Natural killer cell (primary cell): ENCODE results near the gene SNX24. TPM values are rescaled to one million over a fixed set of nuclear protein-coding genes. Genes with fewer than 3 reads are reported as not detected.

Experiments
- ATAC-seq, 3 donors: fragments of 150-1000 bp in 2 of 3; fragments of 200-7000 bp in 1 of 3; cut with Tn5 transposase; 1 replicate in 1 of 3; 2 replicates in 2 of 3; pipeline ENCODE4 v1.10.0; 2021; ENCODE audit warnings: mild to moderate bottlenecking in 2 of 3, moderate library complexity in 2 of 3
- DNase-seq, 2 donors: peaks; one replicate each; pipeline versions ENCODE4 v3.0.0 to v3.0.0-alpha.2; 2013 to 2021; ENCODE audit warnings: mixed read lengths in 1 of 2
- H3K27ac ChIP-seq: one replicate; pipeline ENCODE4 v1.5.1; 2013; ENCODE audit warnings: mild to moderate bottlenecking, low read length
- H3K27me3 ChIP-seq: one replicate; pipeline ENCODE4 v1.6.1; 2013; ENCODE audit warnings: low read length; ENCODE audit not compliant: control insufficient read depth, insufficient read depth
- H3K36me3 ChIP-seq: one replicate; pipeline ENCODE4 v1.6.1; 2013; ENCODE audit warnings: low read length; ENCODE audit not compliant: control insufficient read depth, insufficient read depth
- H3K4me1 ChIP-seq: one replicate; pipeline ENCODE4 v1.6.1; 2013; ENCODE audit warnings: low read length; ENCODE audit not compliant: control insufficient read depth, insufficient read depth
- H3K4me3 ChIP-seq: one replicate; pipeline ENCODE4 v1.5.1; 2013; ENCODE audit warnings: low read length
- H3K9me3 ChIP-seq: one replicate; pipeline ENCODE4 v1.6.1; 2013; ENCODE audit warnings: low read length; ENCODE audit not compliant: control insufficient read depth, insufficient read depth
- H3K27ac Mint-ChIP-seq, 2 donors: one replicate each; pipeline ENCODE4 v1.8.0; 2022; ENCODE audit warnings: mild to moderate bottlenecking in 2 of 2, mixed read lengths in 2 of 2, moderate library complexity in 1 of 2
- H3K27me3 Mint-ChIP-seq, 2 donors: one replicate each; pipeline ENCODE4 v1.8.0; 2022; ENCODE audit warnings: low read depth in 2 of 2, mixed read lengths in 2 of 2
- H3K36me3 Mint-ChIP-seq: one replicate; pipeline ENCODE4 v1.8.0; 2022; ENCODE audit warnings: mixed read lengths
- H3K4me1 Mint-ChIP-seq, 2 donors: one replicate each; pipeline ENCODE4 v1.8.0; 2022; ENCODE audit warnings: mixed read lengths in 2 of 2
- H3K4me3 Mint-ChIP-seq: one replicate; pipeline ENCODE4 v1.8.0; 2022; ENCODE audit warnings: mild to moderate bottlenecking, moderate library complexity, mixed read lengths
- H3K9me3 Mint-ChIP-seq, 2 donors: one replicate each; pipeline ENCODE4 v1.8.0; 2022; ENCODE audit warnings: mixed read lengths in 2 of 2
- WGBS: methylation state at CpG from one replicate; pipeline ENCODE4 v1.1.7; 2013; ENCODE audit warnings: missing lambda C conversion rate; ENCODE audit not compliant: insufficient coverage; 5-methylcytosine and 5-hydroxymethylcytosine counted together
- intact Hi-C: fragments of 100-400 bp; cut with micrococcal nuclease; formaldehyde crosslinking; loops from one replicate; pipeline ENCODE4 v1.14.2; 2022
- total RNA-seq, 4 donors: library from RNA; stranded (reverse); fragments of 120-200 nt in 1 of 4; gene quantifications; one replicate each; pipeline versions ENCODE4 v1.2.3 to v1.2.4, GENCODE V29; 2013 to 2022
- TF ChIP-seq, protein P1 (sequence below): fragments of 200-600 bp; IDR thresholded peaks from one replicate; pipeline ENCODE4 v1.8.0; 2022; ENCODE audit warnings: antibody characterized with exemption

Gene SNX24
- total RNA-seq, 3 donors from 2014 or later (not counting 1 experiment from before 2014, with no cell fraction given), result 3.6 to 5.2 (median 3.7) TPM

DNA sequence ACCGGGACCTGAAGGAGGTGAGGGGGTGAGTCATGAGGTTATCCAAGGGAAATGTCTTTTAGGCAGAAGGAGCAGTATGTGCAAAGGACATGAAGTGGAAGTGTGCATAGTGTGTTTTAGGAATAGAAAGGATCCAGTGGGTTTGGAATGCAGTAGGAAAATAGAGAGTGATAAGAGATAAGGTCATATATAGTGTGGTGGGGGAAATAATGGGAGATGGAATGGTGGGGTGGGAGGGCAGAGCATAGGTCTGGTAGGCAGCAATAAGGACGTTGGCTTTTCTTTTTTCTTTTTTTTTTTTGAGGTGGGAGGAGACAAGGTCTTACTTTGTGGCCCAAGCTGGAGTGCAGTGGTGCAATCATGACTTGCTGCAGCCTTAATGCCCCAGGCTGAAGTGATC lies 17.8 kb downstream of the SNX24 start:
- no peaks in the 10 kb centered on the region for H3K27me3 ChIP-seq
- Mint-ChIP-seq H3K27ac (no peak overlapping the region), H3K4me3 (no peak overlapping the region), H3K9me3 (no peaks in the 10 kb centered on the region), H3K27me3 (no peaks in the 10 kb centered on the region), H3K36me3 (no peaks in the 10 kb centered on the region), H3K4me1 (peaks cover 0 to 10% of the 10 kb centered on the region in 2 donors)
- ATAC-seq (no peak), DNase-seq (no peak)
- H3K4me3 ChIP-seq, result no peak overlapping the region
- intact Hi-C loops, result no loop called here
- no peaks in the 10 kb centered on the region for H3K36me3 ChIP-seq
- WGBS, result 60% methylated on average over 2 of the region's 2 CpGs
- TF ChIP-seq, protein P1, sequence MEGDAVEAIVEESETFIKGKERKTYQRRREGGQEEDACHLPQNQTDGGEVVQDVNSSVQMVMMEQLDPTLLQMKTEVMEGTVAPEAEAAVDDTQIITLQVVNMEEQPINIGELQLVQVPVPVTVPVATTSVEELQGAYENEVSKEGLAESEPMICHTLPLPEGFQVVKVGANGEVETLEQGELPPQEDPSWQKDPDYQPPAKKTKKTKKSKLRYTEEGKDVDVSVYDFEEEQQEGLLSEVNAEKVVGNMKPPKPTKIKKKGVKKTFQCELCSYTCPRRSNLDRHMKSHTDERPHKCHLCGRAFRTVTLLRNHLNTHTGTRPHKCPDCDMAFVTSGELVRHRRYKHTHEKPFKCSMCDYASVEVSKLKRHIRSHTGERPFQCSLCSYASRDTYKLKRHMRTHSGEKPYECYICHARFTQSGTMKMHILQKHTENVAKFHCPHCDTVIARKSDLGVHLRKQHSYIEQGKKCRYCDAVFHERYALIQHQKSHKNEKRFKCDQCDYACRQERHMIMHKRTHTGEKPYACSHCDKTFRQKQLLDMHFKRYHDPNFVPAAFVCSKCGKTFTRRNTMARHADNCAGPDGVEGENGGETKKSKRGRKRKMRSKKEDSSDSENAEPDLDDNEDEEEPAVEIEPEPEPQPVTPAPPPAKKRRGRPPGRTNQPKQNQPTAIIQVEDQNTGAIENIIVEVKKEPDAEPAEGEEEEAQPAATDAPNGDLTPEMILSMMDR, result no peak
- H3K4me1 ChIP-seq, result no peaks in the 10 kb centered on the region
- H3K27ac ChIP-seq, result no peak overlapping the region
- no peaks in the 10 kb centered on the region for H3K9me3 ChIP-seq

DNA sequence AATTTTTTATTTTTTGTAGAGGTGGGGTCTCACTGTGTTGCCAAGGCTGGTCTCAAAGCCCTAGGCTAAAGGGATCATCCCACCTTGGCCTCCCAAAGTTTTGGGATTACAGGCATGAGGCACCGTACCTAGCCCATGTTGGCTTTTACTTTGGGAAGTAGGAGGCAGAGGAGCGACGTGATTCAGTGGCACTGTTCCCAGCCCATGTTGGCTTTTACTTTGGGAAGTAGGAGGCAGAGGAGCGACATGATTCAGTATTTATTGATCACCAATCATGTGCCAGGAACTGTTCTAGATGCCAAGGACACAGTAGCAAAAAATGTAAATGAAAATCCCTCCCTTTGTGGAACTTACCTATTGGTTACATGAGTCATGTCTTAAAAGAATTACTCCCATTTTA lies 18.3 kb downstream of the SNX24 start:
- H3K36me3 Mint-ChIP-seq, result no peaks in the 10 kb centered on the region
- TF ChIP-seq, protein P1, result no peak
- intact Hi-C loops, result no loop called here

DNA sequence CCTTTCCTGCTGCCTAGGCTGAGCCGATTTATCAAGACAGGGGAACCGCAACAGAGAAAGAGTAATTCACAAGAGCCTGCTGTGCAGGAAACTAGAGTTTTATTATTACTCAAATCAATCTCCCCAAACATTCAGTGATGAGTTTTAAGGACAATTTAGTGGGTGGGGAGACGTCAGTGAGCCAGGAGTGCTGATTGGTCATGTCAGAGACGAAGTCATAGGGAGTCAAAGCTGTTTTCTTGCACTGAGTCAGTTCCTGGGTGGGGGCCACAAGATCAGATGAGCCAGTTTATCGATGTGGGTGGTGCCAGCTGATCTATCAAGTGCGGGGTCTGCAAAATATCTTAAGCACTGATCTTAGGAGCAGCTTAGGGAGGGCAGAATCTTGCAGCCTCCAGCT lies 19.0 kb downstream of the SNX24 start:
- DNase-seq (no peak), ATAC-seq (no peak)
- Histone ChIP-seq H3K36me3 (no peaks in the 10 kb centered on the region), H3K9me3 (no peaks in the 10 kb centered on the region), H3K4me1 (no peaks in the 10 kb centered on the region), H3K27ac (no peak overlapping the region), H3K4me3 (no peak overlapping the region), H3K27me3 (no peaks in the 10 kb centered on the region)
- H3K4me3 Mint-ChIP-seq, result no peak overlapping the region
- no peaks in the 10 kb centered on the region for H3K36me3 Mint-ChIP-seq
- no peak overlapping the region for H3K27ac Mint-ChIP-seq
- no peaks in the 10 kb centered on the region for H3K27me3 Mint-ChIP-seq
- TF ChIP-seq, protein P1, result no peak
- WGBS, result 80% methylated on average over 6 of the region's 6 CpGs
- intact Hi-C loops, result no loop called here
- H3K9me3 Mint-ChIP-seq, result no peaks in the 10 kb centered on the region
- peaks cover 0 to 10% of the 10 kb centered on the region in 2 donors for H3K4me1 Mint-ChIP-seq

More for the DNA sequence above, 18.3 kb downstream of the SNX24 start:
- no peaks in the 10 kb centered on the region for H3K27me3 Mint-ChIP-seq
- Histone ChIP-seq H3K27me3 (no peaks in the 10 kb centered on the region), H3K4me1 (no peaks in the 10 kb centered on the region), H3K27ac (no peak overlapping the region), H3K36me3 (no peaks in the 10 kb centered on the region), H3K9me3 (no peaks in the 10 kb centered on the region), H3K4me3 (no peak overlapping the region)
- DNase-seq, result no peak
- ATAC-seq, result no peak
- H3K27ac Mint-ChIP-seq, result no peak overlapping the region
- H3K9me3 Mint-ChIP-seq, result no peaks in the 10 kb centered on the region
- peaks cover 0 to 10% of the 10 kb centered on the region in 2 donors for H3K4me1 Mint-ChIP-seq
- WGBS, result 100% methylated on average over 4 of the region's 4 CpGs
- H3K4me3 Mint-ChIP-seq, result no peak overlapping the region

DNA sequence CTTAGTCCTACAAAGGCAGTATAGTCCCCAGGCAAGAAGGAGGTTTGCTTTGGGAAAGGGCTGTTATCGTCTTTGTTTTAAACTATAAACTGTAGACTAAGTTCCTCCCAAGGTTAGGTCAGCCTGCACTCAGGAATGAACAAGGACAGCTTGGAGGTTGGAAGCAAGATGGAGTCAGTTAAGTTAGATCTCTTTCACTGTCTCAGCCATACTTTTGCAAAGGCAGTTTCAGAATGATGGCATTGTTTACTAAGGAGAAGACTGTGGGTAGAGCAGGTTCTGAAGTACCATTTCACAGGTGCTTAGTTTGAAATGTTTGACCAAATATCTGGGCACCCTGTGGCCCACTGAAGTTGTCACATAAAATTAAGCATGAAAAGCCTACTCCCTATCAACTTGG lies 19.4 kb downstream of the SNX24 start:
- H3K9me3 ChIP-seq, result no peaks in the 10 kb centered on the region
- no peaks in the 10 kb centered on the region for H3K36me3 ChIP-seq
- no peaks in the 10 kb centered on the region for H3K9me3 Mint-ChIP-seq
- peaks cover 0 to 10% of the 10 kb centered on the region in 2 donors for H3K4me1 Mint-ChIP-seq
- no peaks in the 10 kb centered on the region for H3K4me1 ChIP-seq
- H3K4me3 Mint-ChIP-seq, result no peak overlapping the region
- H3K27ac ChIP-seq, result no peak overlapping the region
- intact Hi-C loops, result no loop called here
- H3K27ac Mint-ChIP-seq, result no peak overlapping the region
- ATAC-seq (no peak), DNase-seq (no peak)
- TF ChIP-seq, protein P1, result no peak
- no peaks in the 10 kb centered on the region for H3K36me3 Mint-ChIP-seq
- no peaks in the 10 kb centered on the region for H3K27me3 Mint-ChIP-seq
- 100% methylated on average over 1 of the region's 1 CpG for WGBS
- no peak overlapping the region for H3K4me3 ChIP-seq
- no peaks in the 10 kb centered on the region for H3K27me3 ChIP-seq
